Endothelial cell (in vitro differentiated cells): ENCODE measurements around the gene ZAR1L. TPM values are rescaled to one million over a fixed set of nuclear protein-coding genes. Genes with fewer than 3 reads are reported as not detected.

Experiments
- DNase-seq: peaks from one replicate; pipeline ENCODE4 v3.0.0; 2021; ENCODE audit warnings: low spot score
- H3K27ac Mint-ChIP-seq: one replicate; pipeline ENCODE4 v1.8.0; 2021; ENCODE audit warnings: mixed read lengths, inconsistent platforms; ENCODE audit not compliant: unreplicated experiment
- H3K27me3 Mint-ChIP-seq: one replicate; pipeline ENCODE4 v1.8.0; 2021; ENCODE audit warnings: mild to moderate bottlenecking, moderate library complexity, mixed read lengths, inconsistent platforms; ENCODE audit not compliant: unreplicated experiment
- H3K36me3 Mint-ChIP-seq: one replicate; pipeline ENCODE4 v1.8.0; 2021; ENCODE audit warnings: mild to moderate bottlenecking, low read depth, mixed read lengths, inconsistent platforms; ENCODE audit not compliant: unreplicated experiment
- H3K4me1 Mint-ChIP-seq: one replicate; pipeline ENCODE4 v1.8.0; 2021; ENCODE audit warnings: mild to moderate bottlenecking, mixed read lengths, inconsistent platforms; ENCODE audit not compliant: unreplicated experiment
- H3K4me3 Mint-ChIP-seq: one replicate; pipeline ENCODE4 v1.8.0; 2021; ENCODE audit warnings: mild to moderate bottlenecking, mixed read lengths, inconsistent platforms; ENCODE audit not compliant: unreplicated experiment
- H3K9me3 Mint-ChIP-seq: one replicate; pipeline ENCODE4 v1.8.0; 2021; ENCODE audit warnings: mixed read lengths, inconsistent platforms; ENCODE audit not compliant: unreplicated experiment
- total RNA-seq: library from RNA; stranded (reverse); fragmentation: NEBNext Ultra II Directional; extraction: Animal tissue kit (Norgen Biotek cat#: 25700); gene quantifications from one replicate; pipeline ENCODE4 v1.2.1, GENCODE V29; 2021; ENCODE audit not compliant: unreplicated experiment
- TF ChIP-seq, protein P1 (sequence below): fragments of 200-600 bp; sonication (generic); IDR thresholded peaks from one replicate; pipeline ENCODE4 v1.5.0; 2021; ENCODE audit warnings: antibody characterized with exemption; ENCODE audit not compliant: unreplicated experiment

ZAR1L gene
- total RNA-seq, 1 donor from 2014 or later: not detected

DNA sequence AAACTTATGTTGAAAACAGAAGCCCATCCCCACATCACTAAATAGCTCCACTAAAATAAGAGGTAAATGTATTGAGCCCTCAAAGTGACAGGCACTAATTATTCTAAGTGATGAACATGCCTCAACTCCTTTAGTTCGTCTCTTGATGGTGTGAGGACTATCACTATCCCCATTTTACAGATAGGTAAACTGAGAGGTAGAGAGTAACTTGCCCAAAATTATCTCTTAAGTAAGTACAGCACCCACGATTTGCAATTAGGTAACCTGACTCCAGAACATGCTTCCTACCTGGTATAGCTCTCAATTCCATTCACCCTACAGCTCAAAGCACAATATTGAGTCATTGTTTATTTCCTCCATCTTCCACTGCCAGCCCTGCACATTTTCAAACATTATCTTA lies 12.7 kb downstream of the ZAR1L start:
- no peaks in the 10 kb centered on the region for H3K36me3 Mint-ChIP-seq
- H3K27ac Mint-ChIP-seq: no peak overlapping the region
- H3K27me3 Mint-ChIP-seq: no peaks in the 10 kb centered on the region
- no peaks in the 10 kb centered on the region for H3K4me1 Mint-ChIP-seq
- no peak overlapping the region for H3K4me3 Mint-ChIP-seq
- TF ChIP-seq, protein P1, sequence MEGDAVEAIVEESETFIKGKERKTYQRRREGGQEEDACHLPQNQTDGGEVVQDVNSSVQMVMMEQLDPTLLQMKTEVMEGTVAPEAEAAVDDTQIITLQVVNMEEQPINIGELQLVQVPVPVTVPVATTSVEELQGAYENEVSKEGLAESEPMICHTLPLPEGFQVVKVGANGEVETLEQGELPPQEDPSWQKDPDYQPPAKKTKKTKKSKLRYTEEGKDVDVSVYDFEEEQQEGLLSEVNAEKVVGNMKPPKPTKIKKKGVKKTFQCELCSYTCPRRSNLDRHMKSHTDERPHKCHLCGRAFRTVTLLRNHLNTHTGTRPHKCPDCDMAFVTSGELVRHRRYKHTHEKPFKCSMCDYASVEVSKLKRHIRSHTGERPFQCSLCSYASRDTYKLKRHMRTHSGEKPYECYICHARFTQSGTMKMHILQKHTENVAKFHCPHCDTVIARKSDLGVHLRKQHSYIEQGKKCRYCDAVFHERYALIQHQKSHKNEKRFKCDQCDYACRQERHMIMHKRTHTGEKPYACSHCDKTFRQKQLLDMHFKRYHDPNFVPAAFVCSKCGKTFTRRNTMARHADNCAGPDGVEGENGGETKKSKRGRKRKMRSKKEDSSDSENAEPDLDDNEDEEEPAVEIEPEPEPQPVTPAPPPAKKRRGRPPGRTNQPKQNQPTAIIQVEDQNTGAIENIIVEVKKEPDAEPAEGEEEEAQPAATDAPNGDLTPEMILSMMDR: no peak
- DNase-seq: no peak
- H3K9me3 Mint-ChIP-seq: no peaks in the 10 kb centered on the region

DNA sequence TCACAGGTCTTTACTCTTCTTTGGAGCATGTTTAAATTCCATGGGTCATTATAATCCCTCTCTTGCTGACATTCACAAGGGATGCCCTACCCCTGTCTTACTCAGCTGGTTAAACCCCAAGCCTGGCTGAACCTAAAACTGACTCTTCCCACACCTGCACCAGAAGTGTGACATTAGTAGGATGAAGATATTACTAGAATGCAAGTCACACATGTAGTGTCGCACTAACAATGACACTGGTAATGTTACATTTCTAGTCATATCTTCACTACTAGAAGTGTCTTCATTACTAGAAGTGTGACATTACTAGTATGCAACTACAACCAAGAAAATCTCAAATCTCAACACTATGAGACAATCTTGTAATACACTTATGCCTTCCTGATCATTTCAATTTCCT lies 14.2 kb downstream of the ZAR1L start:
- Mint-ChIP-seq H3K4me3 (no peak overlapping the region), H3K9me3 (no peaks in the 10 kb centered on the region), H3K4me1 (no peaks in the 10 kb centered on the region), H3K36me3 (no peaks in the 10 kb centered on the region), H3K27me3 (peaks cover 3% of the 10 kb centered on the region), H3K27ac (no peak overlapping the region)
- TF ChIP-seq, protein P1: no peak
- no peak for DNase-seq

DNA sequence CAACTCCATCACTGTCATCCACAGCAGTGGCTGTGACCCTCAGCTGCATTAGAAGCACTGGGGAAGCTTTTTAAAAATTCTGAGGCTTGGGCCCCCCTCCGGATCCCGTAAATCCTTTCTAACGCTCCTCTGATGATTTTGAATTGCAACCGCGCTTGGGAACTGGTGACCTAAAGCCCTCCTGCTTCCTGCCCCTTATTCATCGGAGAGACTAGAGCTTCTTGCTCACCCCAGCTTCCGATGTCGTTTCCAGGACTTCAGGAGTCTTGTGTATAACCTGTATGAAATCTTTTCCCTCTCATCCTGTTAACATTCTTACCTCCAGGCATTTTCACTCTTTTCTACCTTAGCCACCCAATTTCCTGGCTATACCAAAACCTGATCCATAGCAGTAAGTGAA lies 14.8 kb downstream of the ZAR1L start:
- DNase-seq: no peak
- Mint-ChIP-seq H3K36me3 (no peaks in the 10 kb centered on the region), H3K4me3 (no peak overlapping the region), H3K9me3 (no peaks in the 10 kb centered on the region), H3K27ac (no peak overlapping the region), H3K4me1 (no peaks in the 10 kb centered on the region), H3K27me3 (peaks cover 3% of the 10 kb centered on the region)
- TF ChIP-seq, protein P1: no peak

DNA sequence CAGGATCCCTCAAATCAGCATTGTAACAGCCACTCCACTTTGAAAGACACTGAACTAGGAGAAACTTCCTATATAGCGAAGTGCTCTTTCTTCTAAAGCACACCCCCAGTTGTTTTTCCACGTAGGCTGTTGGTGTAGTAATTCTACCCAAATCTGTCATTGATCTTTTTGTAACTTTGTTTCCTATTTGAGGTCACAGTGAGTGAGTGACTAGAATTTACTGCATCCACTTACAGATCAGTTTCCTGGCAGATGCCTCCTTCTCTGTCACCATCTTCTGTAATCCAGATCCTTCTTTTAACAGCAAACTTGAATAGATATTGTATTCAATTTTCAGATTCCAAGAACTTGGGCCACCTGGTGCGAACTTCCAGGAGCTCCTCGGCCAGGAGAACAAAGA lies 15.3 kb downstream of the ZAR1L start:
- Mint-ChIP-seq H3K4me1 (no peaks in the 10 kb centered on the region), H3K4me3 (no peak overlapping the region), H3K27me3 (peaks cover 3% of the 10 kb centered on the region), H3K27ac (no peak overlapping the region), H3K36me3 (no peaks in the 10 kb centered on the region), H3K9me3 (no peaks in the 10 kb centered on the region)
- TF ChIP-seq, protein P1: no peak
- DNase-seq: no peak

DNA sequence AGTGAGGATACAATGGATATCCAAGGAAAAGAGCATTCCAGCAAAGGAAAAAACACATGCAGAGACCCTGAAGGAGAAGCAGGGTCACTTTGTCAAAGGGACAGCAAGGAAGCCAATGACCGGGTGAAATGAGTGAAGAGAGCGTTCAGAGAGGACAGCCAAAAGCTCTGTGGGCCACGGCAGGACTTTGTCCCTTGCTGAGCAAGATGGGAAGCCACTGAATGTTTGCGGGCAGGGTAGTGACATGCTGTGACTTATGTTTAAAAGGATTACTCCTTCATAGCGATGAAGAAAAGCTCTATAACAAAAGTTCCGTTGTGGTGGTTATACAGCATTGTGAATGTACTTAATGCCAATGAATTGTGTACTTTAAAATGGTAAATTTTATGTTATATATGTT lies 16.5 kb downstream of the ZAR1L start:
- Mint-ChIP-seq H3K4me3 (no peak overlapping the region), H3K27ac (no peak overlapping the region), H3K36me3 (no peaks in the 10 kb centered on the region), H3K9me3 (no peaks in the 10 kb centered on the region), H3K4me1 (no peaks in the 10 kb centered on the region), H3K27me3 (peaks cover 3% of the 10 kb centered on the region)
- TF ChIP-seq, protein P1: no peak
- no peak for DNase-seq
